Measurements from ENCODE around the gene KIF18B. TPM values are rescaled to one million over a fixed set of nuclear protein-coding genes. Genes with fewer than 3 reads are reported as not detected.

The KIF18B gene
- total and polyA plus RNA-seq, 2 of the 13 experiments (the other 11 are each of a cell fraction or from before 2014, with no cell fraction given), result 15.2 to 15.3 TPM

DNA sequence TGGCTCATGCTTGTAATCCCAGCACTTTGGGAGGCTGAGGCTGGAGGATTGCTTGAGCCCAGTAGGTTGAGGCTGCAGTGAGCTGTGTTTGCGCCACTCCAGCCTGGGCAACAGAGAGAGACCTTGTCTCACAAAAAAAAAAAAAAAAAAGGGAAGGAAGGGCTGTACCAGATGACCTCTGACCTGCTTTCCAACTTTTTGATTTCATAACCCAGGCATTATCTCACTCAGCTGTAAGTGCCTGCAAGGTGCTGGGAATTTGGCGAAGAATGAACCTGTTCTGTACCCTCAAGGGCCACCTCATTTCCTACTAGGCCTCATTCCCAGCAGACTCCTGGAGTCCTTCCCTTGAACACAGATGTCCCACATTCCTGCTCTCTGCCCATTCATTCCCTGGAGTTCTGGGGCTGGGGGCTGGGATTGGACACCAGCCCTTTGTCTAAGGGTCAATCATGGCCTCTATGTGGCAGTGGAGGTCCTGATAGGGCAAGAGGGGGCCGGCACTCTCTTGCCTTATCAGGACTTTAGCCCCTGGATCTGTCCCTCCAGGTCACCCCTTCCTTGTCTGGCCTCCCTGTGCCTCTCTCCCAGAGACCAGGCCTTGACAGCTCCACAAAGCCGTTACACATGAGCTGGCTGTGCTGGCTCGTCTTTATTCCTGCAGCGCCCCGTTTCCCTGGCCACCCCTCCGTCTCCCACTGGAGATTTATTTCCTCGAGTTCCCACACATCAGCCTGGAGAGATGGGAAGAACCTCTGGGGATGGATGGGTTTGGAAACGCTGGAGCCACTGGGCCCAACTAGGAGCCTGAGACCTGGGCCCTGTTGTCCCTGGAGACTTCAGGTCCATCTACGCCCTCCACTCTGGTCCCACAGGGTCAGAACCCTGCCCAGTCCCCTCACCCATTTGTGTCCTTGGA, 31.5 kb downstream of the KIF18B start (continued):
- TF ChIP-seq ZNF772 (CRISPR knock-in tag; IDR thresholded peaks at IDR 0.05), result 0 out of 2 replicates have a peak, but pooled peaks have one; percentile 39
- TF ChIP-seq, protein P1, sequence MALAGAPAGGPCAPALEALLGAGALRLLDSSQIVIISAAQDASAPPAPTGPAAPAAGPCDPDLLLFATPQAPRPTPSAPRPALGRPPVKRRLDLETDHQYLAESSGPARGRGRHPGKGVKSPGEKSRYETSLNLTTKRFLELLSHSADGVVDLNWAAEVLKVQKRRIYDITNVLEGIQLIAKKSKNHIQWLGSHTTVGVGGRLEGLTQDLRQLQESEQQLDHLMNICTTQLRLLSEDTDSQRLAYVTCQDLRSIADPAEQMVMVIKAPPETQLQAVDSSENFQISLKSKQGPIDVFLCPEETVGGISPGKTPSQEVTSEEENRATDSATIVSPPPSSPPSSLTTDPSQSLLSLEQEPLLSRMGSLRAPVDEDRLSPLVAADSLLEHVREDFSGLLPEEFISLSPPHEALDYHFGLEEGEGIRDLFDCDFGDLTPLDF (CRISPR knock-in tag; IDR thresholded peaks at IDR 0.05), result no peak
- TF ChIP-seq, protein P2, sequence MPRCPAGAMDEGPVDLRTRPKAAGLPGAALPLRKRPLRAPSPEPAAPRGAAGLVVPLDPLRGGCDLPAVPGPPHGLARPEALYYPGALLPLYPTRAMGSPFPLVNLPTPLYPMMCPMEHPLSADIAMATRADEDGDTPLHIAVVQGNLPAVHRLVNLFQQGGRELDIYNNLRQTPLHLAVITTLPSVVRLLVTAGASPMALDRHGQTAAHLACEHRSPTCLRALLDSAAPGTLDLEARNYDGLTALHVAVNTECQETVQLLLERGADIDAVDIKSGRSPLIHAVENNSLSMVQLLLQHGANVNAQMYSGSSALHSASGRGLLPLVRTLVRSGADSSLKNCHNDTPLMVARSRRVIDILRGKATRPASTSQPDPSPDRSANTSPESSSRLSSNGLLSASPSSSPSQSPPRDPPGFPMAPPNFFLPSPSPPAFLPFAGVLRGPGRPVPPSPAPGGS (CRISPR knock-in tag; IDR thresholded peaks at IDR 0.05), result no peak
- no peak for TF ChIP-seq MAFF (IDR thresholded peaks at IDR 0.05; ENCODE audit: low read depth, low read length)
- TF ChIP-seq NR2F2 (IDR thresholded peaks at IDR 0.05; ENCODE audit: borderline replicate concordance, low read depth), result 0 out of 2 replicates have a peak, but pooled peaks have one; percentile 16
- TF ChIP-seq ZNF121 (CRISPR knock-in tag; IDR thresholded peaks at IDR 0.05), result peak; percentile 74; the same call in 1 of the 2 replicates
- TF ChIP-seq SPEN (CRISPR knock-in tag; IDR thresholded peaks at IDR 0.05; ENCODE audit: low read depth), result peak; percentile 59; the same call in 1 of the 2 replicates
- TF ChIP-seq KLF16 (CRISPR knock-in tag; IDR thresholded peaks at IDR 0.05), result no peak
- TF ChIP-seq, protein P3, sequence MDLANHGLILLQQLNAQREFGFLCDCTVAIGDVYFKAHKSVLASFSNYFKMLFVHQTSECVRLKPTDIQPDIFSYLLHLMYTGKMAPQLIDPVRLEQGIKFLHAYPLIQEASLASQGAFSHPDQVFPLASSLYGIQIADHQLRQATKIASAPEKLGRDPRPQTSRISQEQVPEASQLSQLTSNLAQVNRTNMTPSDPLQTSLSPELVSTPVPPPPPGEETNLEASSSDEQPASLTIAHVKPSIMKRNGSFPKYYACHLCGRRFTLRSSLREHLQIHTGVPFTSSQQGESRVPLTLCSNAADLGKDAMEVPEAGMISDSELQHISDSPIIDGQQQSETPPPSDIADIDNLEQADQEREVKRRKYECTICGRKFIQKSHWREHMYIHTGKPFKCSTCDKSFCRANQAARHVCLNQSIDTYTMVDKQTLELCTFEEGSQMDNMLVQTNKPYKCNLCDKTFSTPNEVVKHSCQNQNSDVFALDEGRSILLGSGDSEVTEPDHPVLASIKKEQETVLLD (CRISPR knock-in tag; IDR thresholded peaks at IDR 0.05; ENCODE audit: low read depth), result no peak
- TF ChIP-seq ZNF354B (CRISPR knock-in tag; IDR thresholded peaks at IDR 0.05), result no peak
- peak; percentile 81 for TF ChIP-seq NR2C2 (CRISPR knock-in tag; IDR thresholded peaks at IDR 0.05; ENCODE audit: borderline replicate concordance)
- peak; percentile 71 for TF ChIP-seq RXRB (CRISPR knock-in tag; IDR thresholded peaks at IDR 0.05; ENCODE audit: borderline replicate concordance)
- TF ChIP-seq MTA1 (CRISPR knock-in tag; IDR thresholded peaks at IDR 0.05; ENCODE audit: borderline replicate concordance), result 0 out of 2 replicates have a peak, but pooled peaks have one; percentile 60
- TF ChIP-seq ZNF672 (CRISPR knock-in tag; IDR thresholded peaks at IDR 0.05), result no peak
- peak in 1 of 2 experiments; percentile 29; a peak in 1 of 4 replicates for TF ChIP-seq POLR2A (IDR thresholded peaks at IDR 0.05; ENCODE audit: insufficient read depth in 1 of 2, low read depth in 2 of 2, low read length in 2 of 2)
- TF ChIP-seq, protein P4, sequence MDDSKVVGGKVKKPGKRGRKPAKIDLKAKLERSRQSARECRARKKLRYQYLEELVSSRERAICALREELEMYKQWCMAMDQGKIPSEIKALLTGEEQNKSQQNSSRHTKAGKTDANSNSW (CRISPR knock-in tag; IDR thresholded peaks at IDR 0.05; ENCODE audit: borderline replicate concordance), result no peak
- no peak for TF ChIP-seq SRSF4 (IDR thresholded peaks at IDR 0.05; ENCODE audit: low read depth, low read length, poor library complexity, severe bottlenecking)
- TF ChIP-seq, protein P5, sequence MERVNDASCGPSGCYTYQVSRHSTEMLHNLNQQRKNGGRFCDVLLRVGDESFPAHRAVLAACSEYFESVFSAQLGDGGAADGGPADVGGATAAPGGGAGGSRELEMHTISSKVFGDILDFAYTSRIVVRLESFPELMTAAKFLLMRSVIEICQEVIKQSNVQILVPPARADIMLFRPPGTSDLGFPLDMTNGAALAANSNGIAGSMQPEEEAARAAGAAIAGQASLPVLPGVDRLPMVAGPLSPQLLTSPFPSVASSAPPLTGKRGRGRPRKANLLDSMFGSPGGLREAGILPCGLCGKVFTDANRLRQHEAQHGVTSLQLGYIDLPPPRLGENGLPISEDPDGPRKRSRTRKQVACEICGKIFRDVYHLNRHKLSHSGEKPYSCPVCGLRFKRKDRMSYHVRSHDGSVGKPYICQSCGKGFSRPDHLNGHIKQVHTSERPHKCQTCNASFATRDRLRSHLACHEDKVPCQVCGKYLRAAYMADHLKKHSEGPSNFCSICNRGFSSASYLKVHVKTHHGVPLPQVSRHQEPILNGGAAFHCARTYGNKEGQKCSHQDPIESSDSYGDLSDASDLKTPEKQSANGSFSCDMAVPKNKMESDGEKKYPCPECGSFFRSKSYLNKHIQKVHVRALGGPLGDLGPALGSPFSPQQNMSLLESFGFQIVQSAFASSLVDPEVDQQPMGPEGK (CRISPR knock-in tag; IDR thresholded peaks at IDR 0.05), result peak; percentile 40; the same call in 1 of the 2 replicates
- no peak for TF ChIP-seq ZNF724P (CRISPR knock-in tag; IDR thresholded peaks at IDR 0.05; ENCODE audit: borderline replicate concordance)
- TF ChIP-seq TAF15 (IDR thresholded peaks at IDR 0.05; ENCODE audit: low read depth, low read length, poor library complexity, severe bottlenecking), result no peak
- peak; percentile 56; the same call in 1 of the 2 replicates for TF ChIP-seq ZFY (CRISPR knock-in tag; IDR thresholded peaks at IDR 0.05)
- TF ChIP-seq SP2 (CRISPR knock-in tag; IDR thresholded peaks at IDR 0.05), result 0 out of 2 replicates have a peak, but pooled peaks have one; percentile 40
